Activated CD4-positive, alpha-beta T cell treated with anti-CD3 and anti-CD28 coated beads, Interleukin-2, amount 50 U/mL, for 4 hours (primary cell): ENCODE measurements around the gene LNX2.

ENCODE experiments used
- DNase-seq, 2 experiments: peaks; one replicate each; pipeline ENCODE4 v3.0.0-alpha.2; 2020

Gene LNX2

GRCh38 chr13:27497563-27498230 lies 122.6 kb downstream of the LNX2 start:
- no peak for DNase-seq

DNA sequence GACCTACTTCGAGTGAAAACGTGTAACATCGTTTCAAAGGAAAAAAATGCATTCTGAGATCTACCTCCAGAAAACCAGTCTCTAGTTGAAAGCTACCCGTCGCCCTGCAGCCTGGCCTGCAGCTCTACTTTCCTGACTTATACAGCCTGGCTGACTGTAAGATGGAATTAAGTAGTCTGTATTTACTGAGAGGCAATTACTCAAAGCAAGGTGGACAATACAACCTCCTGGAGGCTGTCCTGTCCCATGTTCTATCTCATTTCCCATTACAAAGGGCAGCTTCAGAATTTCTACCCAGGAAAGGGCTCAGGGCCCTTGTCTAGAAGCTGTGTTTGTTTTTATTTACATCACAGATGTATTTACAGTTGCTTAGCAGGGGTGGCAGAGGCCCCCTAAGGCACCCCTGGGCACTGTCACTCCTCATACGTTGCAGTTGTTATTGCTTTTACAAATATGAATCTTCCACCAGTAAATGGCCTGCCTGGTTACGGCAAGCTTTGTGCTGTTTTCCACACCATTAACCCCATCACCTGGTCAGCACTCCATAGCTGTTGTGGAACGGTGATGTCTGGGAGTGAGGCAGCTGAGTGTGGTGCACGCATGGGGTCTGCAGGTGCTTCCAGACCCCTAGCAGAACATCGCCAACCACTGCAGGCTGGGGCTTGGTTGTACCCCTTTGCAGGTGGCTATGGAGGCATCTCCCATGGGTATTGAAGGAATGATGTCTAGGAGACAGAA lies 123.6 kb downstream of the LNX2 start:
- DNase-seq: no peak

DNA sequence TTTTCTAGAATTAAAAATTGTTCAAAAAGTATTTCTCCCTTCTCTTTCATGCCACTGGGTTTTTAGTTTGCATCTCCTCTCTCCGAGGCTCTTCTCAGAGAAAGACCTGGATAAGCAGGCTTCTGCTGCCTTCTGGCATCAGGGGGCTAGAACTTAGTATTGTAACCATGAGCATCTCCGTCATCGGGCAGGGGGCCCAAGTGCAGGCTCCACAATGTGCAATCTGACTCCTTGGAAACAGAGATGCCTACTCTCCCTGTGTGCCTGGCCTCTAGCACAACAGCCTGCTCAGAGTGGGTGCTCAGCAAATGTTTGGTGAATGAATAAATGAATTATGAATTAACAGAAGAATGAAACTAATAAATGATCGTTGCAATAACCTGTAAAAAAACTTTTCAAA lies 124.3 kb downstream of the LNX2 start:
- DNase-seq: no peak
